Measurements from ENCODE around the gene PPFIBP2.

Gene PPFIBP2

DNA sequence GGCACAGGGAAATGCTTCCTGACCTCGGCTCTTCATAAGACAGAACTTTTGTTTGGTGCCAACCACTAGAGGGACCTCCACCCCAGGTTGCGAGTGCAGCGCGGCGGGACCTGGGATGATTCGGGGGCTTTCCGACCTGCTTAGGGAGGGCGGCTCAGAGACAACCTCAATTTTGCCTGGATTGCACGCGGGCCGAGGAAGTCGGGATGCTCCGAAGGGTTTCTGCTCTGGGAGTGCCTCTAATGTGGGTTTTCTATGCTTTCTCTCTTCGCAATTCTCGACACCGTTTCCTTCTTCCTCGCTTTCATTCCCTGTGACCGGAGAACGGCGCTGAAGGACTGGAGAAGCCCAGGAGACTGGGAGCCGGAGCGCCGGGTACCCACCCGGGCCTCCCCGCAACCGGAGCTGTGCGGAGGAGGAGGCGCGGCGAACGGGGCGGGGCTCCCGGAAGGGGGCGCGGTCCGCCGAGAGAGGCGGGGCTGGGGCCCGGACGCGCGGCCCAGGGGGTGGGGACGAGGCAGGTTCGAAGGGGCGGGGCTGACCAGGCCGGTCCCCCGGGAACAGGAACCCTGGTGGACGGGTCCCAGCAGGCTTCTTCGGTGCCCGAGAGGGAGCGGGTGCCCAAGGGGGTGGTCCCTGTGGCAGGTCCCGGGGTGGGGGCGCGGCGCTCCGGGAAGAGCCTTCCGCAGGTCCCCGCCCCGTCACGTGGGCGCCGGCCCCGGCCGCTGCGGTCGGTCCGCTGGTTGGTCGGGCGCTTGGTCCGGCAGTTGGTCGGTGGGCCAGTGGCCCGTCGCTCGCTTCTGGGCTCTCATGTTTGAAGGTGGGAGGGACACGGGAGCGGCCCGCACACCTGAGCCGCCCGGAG lies at the start of gene PPFIBP2:
TSS of gene PPFIBP2 (plus strand) at position 766 of the 865 bp plus-strand sequence. CDS start 35,477 bp downstream, outside the sequence.
- peak; percentile 98 for DNase-seq (ENCODE audit: low spot score)

DNA sequence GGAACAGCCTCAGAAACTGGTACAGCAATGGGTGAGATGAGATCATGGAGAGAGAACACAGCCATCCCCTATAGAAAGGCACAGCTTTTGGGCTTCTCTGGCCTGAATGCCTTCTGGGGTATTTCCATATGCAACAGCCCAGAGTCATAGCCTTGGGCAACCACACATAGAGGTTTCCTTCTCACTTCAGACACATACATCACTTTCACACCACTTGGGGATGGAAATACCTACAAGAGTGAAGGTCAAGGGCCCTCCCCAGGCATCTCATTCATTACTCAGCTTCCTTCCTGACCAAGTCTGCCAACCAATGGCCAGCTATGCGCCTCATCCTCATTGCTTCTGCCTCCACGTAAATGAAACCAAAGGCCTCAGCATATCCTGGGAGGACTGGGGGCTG lies 46.1 kb upstream of the PPFIBP2 start:
- DNase-seq (ENCODE audit: low spot score), result no peak

DNA sequence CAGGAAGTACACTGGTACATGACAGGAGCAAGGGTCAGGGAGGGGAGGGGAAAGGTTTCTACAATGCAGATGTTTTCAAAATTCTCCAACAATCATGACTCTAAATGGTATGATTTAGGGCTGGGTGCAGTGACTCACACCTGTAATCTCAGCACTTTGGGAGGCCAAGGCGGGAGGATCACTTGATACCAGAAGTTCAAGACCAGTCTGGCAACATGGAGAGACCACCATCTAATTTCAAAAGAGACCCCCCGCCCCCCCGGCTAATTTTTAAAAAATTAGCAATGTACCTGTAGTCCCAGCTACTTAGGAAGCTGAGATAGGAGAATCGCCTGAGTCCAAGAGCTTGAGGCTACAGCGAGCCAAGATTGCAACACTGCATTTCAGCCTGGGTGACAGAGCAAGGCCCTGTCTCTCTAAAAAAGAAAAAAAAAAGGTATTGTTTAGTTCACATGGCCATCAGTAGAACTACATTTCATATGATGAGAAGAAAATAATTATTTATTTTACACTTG lies 44.4 kb upstream of the PPFIBP2 start:
- DNase-seq (ENCODE audit: low spot score), result no peak

DNA sequence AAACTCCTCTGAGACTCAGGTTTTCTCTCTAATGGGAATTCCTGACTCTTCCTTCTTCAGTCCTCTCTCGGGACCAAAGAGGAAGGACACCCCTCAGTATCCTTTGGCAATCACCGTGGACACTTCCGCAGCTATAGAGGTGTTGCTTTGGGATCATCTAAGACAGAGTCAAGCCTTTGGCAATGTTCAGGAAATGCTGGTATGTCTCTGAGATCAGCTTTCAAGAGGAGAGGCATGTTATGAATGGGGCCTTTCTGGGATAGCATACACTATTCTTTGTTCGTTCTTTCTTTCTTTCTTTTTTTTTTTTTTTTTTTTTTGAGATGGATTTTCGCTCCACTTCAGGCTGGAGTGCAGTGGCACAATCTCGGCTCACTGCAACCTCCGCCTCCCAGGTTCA lies 42.7 kb upstream of the PPFIBP2 start:
- no peak for DNase-seq (ENCODE audit: low spot score)

GRCh38 chr11:7473717-7474116 lies 40.1 kb upstream of the PPFIBP2 start:
- no peak for DNase-seq (ENCODE audit: low spot score)

GRCh38 chr11:7480113-7480512 lies 33.7 kb upstream of the PPFIBP2 start:
- no peak for DNase-seq (ENCODE audit: low spot score)

DNA sequence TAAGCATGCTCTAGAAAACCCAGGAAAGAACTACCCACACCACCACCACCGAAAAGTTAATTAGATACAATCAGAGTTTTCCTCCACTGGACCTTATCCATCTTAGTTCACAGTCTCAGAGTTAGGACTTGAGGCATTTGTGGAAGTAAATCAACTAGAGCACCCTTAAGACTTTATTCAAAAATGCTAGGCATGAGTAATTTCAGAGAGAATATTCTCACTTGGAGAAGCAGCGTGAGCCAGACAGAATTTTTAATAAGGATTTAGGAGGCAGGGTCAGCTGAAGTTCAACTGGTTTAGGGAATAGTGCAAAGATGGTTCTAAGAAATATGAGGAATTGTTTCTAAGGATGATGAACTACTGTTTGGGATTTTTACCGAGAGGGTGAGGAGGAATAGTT lies 29.7 kb upstream of the PPFIBP2 start:
- no peak for DNase-seq (ENCODE audit: low spot score)

DNA sequence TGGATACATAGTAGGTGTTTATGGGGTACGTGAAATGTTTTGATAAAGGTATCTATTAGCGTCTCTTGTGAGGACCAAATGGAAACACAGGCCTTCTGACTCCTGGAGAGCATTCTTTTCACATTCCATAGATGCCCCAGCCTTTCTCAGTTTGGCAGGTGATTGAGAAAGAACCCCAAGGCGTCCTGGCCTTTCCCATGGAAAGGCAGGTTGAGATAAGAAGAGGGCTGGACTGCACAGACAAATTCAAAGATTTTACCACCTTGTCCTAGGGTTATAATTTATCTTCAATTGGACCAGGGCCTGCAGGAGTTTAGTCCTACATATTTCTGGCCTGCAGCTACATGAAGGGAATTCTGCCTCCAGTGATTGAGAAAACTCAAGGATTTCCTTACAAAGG lies 29.2 kb upstream of the PPFIBP2 start:
- peak; percentile 23 for DNase-seq (ENCODE audit: low spot score)

GRCh38 chr11:7485186-7486097 lies 28.4 kb upstream of the PPFIBP2 start, which contains the start of gene OLFML1:
OLFML1 (plus strand) TSS chr11:7485506; CDS start chr11:7485876, 370 bp downstream.
- DNase-seq (ENCODE audit: low spot score), result no peak

- no peak for DNase-seq (ENCODE audit: low spot score)
Observed at GRCh38 chr11:7486098-7486780, 27.6 kb upstream of the PPFIBP2 start.

DNA sequence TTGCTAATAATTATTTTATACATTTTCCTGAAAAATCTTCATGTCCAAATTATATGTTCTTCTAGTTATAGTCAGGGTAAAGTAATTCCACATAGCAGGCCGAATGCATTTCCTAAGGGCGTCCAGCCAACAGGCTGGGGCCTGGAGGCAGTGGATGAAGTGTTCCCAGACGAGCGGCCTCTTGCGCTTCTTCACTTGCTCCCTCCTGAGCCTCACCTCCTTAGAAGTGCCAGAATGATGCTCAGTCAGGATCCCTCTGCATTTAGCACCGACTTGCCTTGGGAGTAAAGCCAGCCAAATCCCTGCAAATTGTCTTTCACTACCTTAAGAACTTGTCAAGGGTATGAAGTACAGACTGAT lies 27.0 kb upstream of the PPFIBP2 start:
- DNase-seq (ENCODE audit: low spot score), result no peak

DNA sequence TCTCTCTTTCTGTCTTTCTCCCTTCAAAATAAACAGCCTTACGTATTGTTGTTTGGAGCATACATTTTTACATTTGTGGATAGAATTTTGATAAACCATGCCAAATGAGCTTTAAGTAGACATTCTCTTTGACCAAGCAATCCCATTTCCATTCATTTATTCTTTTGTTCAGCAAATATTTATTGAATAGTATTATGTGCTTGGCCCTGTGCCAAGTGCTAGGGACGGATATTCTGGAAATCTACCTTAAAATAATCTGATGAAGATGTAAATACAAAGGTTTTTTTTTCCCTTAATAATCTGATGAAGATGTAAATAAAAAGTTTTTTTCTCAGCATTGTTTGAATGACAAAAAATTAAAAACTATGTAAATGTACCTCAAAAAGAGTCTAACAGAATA lies 26.4 kb upstream of the PPFIBP2 start:
- DNase-seq (ENCODE audit: low spot score), result no peak

- no peak for DNase-seq (ENCODE audit: low spot score)
Observed at GRCh38 chr11:7488681-7489080, 25.1 kb upstream of the PPFIBP2 start.

DNA sequence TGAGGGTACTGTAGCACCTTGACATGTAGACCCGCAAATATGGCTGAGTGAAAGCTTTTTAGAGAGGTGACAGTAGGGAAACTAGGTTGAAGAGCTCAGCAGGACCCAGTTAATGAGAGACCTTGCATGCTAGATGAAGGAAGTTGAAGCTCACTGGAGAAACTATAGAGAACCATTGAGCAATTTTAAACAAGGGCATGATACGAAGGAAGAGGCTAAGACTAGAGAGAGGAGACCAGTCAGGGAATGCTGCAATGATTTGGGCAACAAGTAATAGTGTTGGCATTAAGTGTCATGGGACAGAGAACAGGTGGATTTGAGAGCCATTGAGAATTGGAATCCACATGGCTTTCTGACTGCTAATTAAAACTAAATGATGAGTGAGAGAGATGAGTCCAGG lies 24.4 kb upstream of the PPFIBP2 start:
- no peak for DNase-seq (ENCODE audit: low spot score)

DNA sequence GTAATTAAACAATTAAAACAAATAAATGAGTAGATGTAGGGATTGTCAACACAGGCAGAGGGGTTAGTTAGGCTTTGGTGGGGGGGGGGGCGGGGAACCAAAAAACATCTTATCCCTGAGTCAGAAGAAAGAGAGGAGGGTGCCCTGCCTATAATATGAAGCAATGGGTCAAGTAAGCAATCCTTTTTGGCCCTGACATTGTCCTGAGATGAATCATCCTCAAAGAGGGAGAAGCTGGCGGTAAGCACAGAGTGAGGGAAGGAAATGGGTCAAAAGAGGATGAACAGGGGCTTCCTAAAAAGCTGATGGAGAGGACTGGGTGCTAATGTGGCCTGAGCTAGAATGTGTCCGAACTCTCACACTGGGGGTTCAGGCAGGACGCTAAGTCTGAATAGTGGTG lies 23.7 kb upstream of the PPFIBP2 start:
- no peak for DNase-seq (ENCODE audit: low spot score)

GRCh38 chr11:7490535-7490934 lies 23.3 kb upstream of the PPFIBP2 start:
- DNase-seq (ENCODE audit: low spot score), result no peak

GRCh38 chr11:7492253-7492652 lies 21.5 kb upstream of the PPFIBP2 start:
- no peak for DNase-seq (ENCODE audit: low spot score)

GRCh38 chr11:7493670-7494069 lies 20.1 kb upstream of the PPFIBP2 start:
- DNase-seq (ENCODE audit: low spot score), result no peak

DNA sequence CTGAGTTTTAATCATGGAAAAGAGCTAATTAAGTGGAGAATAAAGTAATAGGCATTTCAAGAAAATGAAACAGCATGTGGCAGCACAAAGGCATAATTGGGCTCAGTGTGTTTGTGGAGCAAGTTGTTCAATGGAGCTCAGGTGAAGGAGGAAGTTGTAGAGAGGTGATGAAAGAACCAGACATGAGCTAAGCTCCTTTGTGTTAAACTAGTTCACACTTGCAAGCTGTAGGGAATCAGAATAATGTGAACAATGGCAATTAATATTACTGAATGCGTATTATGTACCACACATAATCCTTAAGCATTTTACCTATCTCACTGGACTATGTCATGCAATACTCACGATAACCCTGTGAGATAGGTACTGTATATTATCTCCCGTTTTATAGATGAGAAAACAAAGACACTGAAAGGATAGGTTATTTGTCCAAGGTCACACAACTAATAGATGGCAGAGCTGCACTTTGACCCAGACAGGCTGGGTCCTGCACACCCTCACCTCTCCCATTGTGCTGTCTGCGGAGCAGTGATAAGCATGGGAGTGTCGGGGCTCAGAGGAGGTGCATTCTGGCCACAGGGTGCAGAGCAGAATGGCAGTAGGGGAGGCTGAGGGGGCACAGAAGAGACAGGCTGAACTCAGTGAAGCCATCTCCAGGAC lies 19.6 kb upstream of the PPFIBP2 start:
- no peak for DNase-seq (ENCODE audit: low spot score)

- no peak for DNase-seq (ENCODE audit: low spot score)
Observed at GRCh38 chr11:7495882-7496551, 17.8 kb upstream of the PPFIBP2 start.

- DNase-seq (ENCODE audit: low spot score), result no peak
Observed at GRCh38 chr11:7498193-7498592, 15.6 kb upstream of the PPFIBP2 start.
